ENCODE data around the gene HOXC12. TPM values are rescaled to one million over a fixed set of nuclear protein-coding genes. Genes with fewer than 3 reads are reported as not detected.

The HOXC12 gene
- total RNA-seq, 1 donor from 2014 or later = 0.30 TPM

GRCh38 chr12:53941187-53941586, 13.5 kb upstream of the HOXC12 start:
- DNase-seq = no peak

GRCh38 chr12:53941750-53942149, 13.0 kb upstream of the HOXC12 start:
- DNase-seq = no peak

GRCh38 chr12:53942467-53942997, 12.2 kb upstream of the HOXC12 start:
- no peak for DNase-seq

GRCh38 chr12:53944209-53944608, 10.5 kb upstream of the HOXC12 start:
- DNase-seq = no peak

- DNase-seq = no peak
Measured at GRCh38 chr12:53944907-53945847, 9.5 kb upstream of the HOXC12 start.

GRCh38 chr12:53947743-53948142, 7.0 kb upstream of the HOXC12 start:
- DNase-seq = no peak

- DNase-seq = no peak
Measured at GRCh38 chr12:53948650-53949593, 5.8 kb upstream of the HOXC12 start.

- DNase-seq = no peak
Measured at GRCh38 chr12:53949631-53950436, 4.9 kb upstream of the HOXC12 start.

GRCh38 chr12:53950437-53950773, 4.3 kb upstream of the HOXC12 start:
- DNase-seq = no peak

GRCh38 chr12:53950789-53951576, 3.7 kb upstream of the HOXC12 start:
- no peak for DNase-seq

- no peak for DNase-seq
Measured at GRCh38 chr12:53951577-53952334, 2.9 kb upstream of the HOXC12 start.

GRCh38 chr12:53952335-53952694, 2.4 kb upstream of the HOXC12 start:
- DNase-seq = no peak

- no peak for DNase-seq
Measured at GRCh38 chr12:53952871-53953734, 1.6 kb upstream of the HOXC12 start.

- no peak for DNase-seq
Measured at GRCh38 chr12:53953831-53954693, 641 bp upstream of the HOXC12 start.

- no peak for DNase-seq
Measured at GRCh38 chr12:53955036-53955775, 503 bp downstream of the HOXC12 start.

- no peak for DNase-seq
Measured at GRCh38 chr12:53955776-53956250, 1.1 kb downstream of the HOXC12 start.

- DNase-seq = no peak
Measured at GRCh38 chr12:53956251-53956887, 1.7 kb downstream of the HOXC12 start.

Measured in skin of body (tissue), 2 donors.